Nephron progenitor cell (in vitro differentiated cells): Measurements from ENCODE around the gene EYA3.
"Not testable (repeated sequence)": the region's sequence is repeated elsewhere in the genome, so short reads cannot be mapped to it uniquely, and the experiment has no call there.

Experiments
- DNase-seq: peaks from one replicate; pipeline ENCODE4 v3.0.0; 2021
- H3K27ac Mint-ChIP-seq: 2 replicates; pipeline ENCODE4 v1.8.0; 2021; ENCODE audit warnings: mild to moderate bottlenecking, moderate library complexity, mixed read lengths
- H3K27me3 Mint-ChIP-seq: 2 replicates; pipeline ENCODE4 v1.8.0; 2021; ENCODE audit warnings: mild to moderate bottlenecking, low read depth, mixed read lengths; ENCODE audit not compliant: poor library complexity
- H3K36me3 Mint-ChIP-seq: 2 replicates; pipeline ENCODE4 v1.8.0; 2021; ENCODE audit warnings: low read depth, mixed read lengths
- H3K4me1 Mint-ChIP-seq: 2 replicates; pipeline ENCODE4 v1.8.0; 2021; ENCODE audit warnings: mixed read lengths
- H3K4me3 Mint-ChIP-seq: 2 replicates; pipeline ENCODE4 v1.8.0; 2021; ENCODE audit warnings: mild to moderate bottlenecking, moderate library complexity, mixed read lengths
- H3K9me3 Mint-ChIP-seq: 2 replicates; pipeline ENCODE4 v1.8.0; 2021; ENCODE audit warnings: mild to moderate bottlenecking, moderate library complexity, mixed read lengths
- TF ChIP-seq, protein P1 (sequence below): fragments of 200-600 bp; sonication (generic); IDR thresholded peaks from 2 replicates; pipeline ENCODE4 v1.5.0; 2021; ENCODE audit warnings: antibody characterized with exemption

EYA3 gene

DNA sequence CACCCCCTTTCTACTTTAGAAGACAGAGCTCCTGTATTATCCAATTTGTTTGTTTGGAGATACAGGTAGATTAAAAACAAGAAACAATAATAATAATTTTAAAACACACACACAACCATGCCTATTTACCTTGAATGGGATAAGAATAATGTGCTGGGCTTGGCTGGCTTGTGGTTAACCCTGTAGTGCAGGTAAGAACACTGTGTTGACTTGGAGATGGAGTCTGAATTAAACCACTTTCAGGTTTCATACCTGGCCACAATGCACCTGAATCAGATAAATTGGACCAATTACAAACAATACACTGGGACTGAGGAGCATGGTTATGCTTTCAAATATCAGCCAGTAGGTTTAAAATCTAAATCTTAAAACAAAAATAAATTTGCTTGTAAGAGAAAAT is 60.8 kb downstream of the EYA3 start:
- peaks cover 9% of the 10 kb centered on the region for H3K36me3 Mint-ChIP-seq
- TF ChIP-seq, protein P1, sequence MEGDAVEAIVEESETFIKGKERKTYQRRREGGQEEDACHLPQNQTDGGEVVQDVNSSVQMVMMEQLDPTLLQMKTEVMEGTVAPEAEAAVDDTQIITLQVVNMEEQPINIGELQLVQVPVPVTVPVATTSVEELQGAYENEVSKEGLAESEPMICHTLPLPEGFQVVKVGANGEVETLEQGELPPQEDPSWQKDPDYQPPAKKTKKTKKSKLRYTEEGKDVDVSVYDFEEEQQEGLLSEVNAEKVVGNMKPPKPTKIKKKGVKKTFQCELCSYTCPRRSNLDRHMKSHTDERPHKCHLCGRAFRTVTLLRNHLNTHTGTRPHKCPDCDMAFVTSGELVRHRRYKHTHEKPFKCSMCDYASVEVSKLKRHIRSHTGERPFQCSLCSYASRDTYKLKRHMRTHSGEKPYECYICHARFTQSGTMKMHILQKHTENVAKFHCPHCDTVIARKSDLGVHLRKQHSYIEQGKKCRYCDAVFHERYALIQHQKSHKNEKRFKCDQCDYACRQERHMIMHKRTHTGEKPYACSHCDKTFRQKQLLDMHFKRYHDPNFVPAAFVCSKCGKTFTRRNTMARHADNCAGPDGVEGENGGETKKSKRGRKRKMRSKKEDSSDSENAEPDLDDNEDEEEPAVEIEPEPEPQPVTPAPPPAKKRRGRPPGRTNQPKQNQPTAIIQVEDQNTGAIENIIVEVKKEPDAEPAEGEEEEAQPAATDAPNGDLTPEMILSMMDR, result no peak
- no peaks in the 10 kb centered on the region for H3K9me3 Mint-ChIP-seq
- H3K27ac Mint-ChIP-seq, result no peak overlapping the region
- H3K4me3 Mint-ChIP-seq, result no peak overlapping the region
- H3K4me1 Mint-ChIP-seq, result no peaks in the 10 kb centered on the region
- DNase-seq, result no peak
- H3K27me3 Mint-ChIP-seq, result no peaks in the 10 kb centered on the region

DNA sequence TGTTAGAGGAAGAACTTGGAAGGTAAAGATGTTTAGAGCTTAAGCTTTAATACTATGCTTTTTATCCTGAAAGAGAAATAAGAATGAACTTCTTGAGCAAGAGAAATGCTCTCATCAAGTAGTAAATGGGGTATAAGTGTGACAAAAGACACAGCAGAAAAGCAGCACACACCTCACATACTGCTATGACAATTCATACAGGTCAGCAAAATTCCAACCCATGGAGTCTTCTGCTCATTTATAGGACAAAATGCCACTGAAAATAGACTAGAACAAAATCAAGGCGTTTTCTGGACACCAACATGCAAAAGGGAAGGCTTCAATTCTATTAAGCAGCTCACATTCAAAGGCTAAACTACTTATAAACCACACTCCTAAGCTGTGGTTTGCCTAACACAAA is 61.2 kb downstream of the EYA3 start:
- Mint-ChIP-seq H3K27ac (no peak overlapping the region), H3K4me1 (no peaks in the 10 kb centered on the region), H3K4me3 (no peak overlapping the region), H3K27me3 (no peaks in the 10 kb centered on the region), H3K9me3 (no peaks in the 10 kb centered on the region), H3K36me3 (peaks cover 14% of the 10 kb centered on the region)
- TF ChIP-seq, protein P1, result no peak
- no peak for DNase-seq

DNA sequence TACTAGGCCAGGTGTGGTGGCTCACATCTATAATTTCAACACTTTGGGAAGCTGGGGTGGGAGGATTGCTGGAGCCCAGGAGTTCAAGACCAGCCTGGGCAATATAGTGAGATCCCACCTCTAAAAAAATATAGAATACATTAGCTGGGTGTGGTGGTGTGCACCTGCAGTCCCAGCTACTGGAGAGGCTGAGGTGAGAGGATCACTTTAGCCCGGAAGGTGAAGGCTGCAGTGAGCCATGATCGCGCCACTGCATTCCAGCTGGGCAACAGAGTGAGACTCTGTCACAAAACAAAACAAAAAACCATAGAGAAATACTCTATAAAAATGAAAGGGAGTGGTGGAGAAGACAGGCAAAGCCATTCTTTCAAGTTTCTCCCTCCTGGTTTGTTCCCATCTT is 62.1 kb downstream of the EYA3 start:
- DNase-seq, result no peak
- no peak overlapping the region for H3K4me3 Mint-ChIP-seq
- peaks cover 15% of the 10 kb centered on the region for H3K36me3 Mint-ChIP-seq
- H3K4me1 Mint-ChIP-seq, result no peaks in the 10 kb centered on the region
- TF ChIP-seq, protein P1, result no peak
- no peaks in the 10 kb centered on the region for H3K27me3 Mint-ChIP-seq
- peak overlapping the region; percentile 39 for H3K27ac Mint-ChIP-seq
- no peaks in the 10 kb centered on the region for H3K9me3 Mint-ChIP-seq

DNA sequence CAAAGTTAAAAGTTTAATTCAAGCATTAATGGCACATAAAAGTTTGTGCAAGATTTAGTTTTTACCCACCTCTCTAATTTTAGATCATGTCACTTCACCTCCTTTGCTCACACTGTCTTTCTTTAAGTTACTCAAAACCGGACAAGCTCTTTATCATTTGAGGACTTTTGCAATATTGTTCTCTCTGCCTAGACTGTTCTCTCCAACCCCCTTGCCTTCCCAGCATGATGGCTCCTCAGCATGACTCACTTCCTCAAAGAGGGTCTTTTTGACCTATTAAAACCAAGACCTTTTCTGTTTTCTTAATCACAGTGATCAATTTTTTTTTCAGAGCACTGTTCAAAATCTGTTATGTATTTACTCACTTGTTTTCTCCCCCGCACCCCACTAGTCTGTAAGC is 67.3 kb downstream of the EYA3 start:
- no peak for DNase-seq
- peak overlapping the region; percentile 0 for H3K27ac Mint-ChIP-seq
- peaks cover 32% of the 10 kb centered on the region for H3K36me3 Mint-ChIP-seq
- no peak overlapping the region for H3K4me3 Mint-ChIP-seq
- no peaks in the 10 kb centered on the region for H3K9me3 Mint-ChIP-seq
- H3K4me1 Mint-ChIP-seq, result no peaks in the 10 kb centered on the region
- no peaks in the 10 kb centered on the region for H3K27me3 Mint-ChIP-seq
- TF ChIP-seq, protein P1, result no peak

DNA sequence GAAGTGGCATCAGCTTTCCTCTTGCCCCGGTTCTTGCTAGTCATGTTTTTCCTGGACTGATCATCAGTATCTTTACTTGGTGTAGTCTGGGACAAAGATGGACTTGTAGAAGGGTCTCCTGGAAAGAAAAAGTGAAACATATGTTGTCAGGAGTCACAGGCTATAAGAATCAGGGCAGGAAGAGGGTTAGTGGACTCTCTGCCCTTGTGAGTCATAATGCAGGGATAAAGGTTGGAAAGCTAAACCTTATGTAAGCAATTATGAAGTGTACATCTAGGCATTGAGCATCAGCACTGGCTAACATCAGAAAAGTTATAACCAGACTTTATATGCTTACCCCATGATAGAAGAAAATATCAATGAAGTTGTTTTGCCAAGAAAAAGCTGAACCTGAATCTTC is 77.4 kb downstream of the EYA3 start:
- H3K36me3 Mint-ChIP-seq, result peaks cover 53% of the 10 kb centered on the region
- TF ChIP-seq, protein P1, result no peak
- no peaks in the 10 kb centered on the region for H3K4me1 Mint-ChIP-seq
- H3K27me3 Mint-ChIP-seq, result no peaks in the 10 kb centered on the region
- no peak overlapping the region for H3K27ac Mint-ChIP-seq
- H3K4me3 Mint-ChIP-seq, result no peak overlapping the region
- DNase-seq, result no peak
- H3K9me3 Mint-ChIP-seq, result no peaks in the 10 kb centered on the region

DNA sequence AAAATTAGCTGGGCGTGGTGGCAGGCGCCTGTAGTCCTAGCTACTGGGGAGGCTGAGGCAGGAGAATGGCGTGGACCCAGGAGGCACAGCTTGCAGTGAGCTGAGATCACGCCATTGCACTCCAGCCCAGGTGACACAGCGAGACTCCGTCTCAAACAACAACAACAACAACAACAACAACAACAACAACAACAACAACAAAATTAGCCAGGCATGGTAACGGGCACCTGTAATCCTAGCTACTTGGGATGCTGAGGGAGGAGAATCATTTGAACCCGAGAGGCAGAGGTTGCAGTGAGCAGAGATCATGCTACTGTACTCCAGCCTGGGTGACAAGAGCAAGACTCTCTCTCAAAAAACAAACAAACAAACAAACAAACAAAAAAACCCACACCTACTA is 85.3 kb downstream of the EYA3 start:
- H3K4me1 Mint-ChIP-seq, H3K27ac Mint-ChIP-seq, DNase-seq, H3K9me3 Mint-ChIP-seq, H3K4me3 Mint-ChIP-seq, H3K27me3 Mint-ChIP-seq: not testable (repeated sequence)
- H3K36me3 Mint-ChIP-seq, result peaks cover 61% of the 10 kb centered on the region

DNA sequence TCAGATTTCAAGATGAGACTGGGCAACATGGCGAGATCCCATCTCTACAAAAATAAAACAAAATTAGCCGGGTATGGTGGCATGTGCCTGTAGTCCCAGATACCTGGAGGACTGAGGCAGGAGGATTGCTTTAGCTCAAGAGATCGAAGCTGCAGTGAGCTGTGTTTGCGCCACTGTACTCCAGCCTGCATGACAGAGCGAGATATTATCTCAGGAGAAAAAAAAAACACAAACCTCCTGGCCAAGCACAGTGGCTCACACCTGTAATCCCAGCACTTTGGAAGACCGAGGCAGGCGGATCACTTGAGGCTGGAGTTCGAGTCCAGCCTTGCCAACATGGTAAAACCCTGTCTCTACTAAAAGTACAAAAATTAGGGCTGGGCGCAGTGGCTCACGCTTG is 85.8 kb downstream of the EYA3 start:
- H3K27me3 Mint-ChIP-seq, result no peaks in the 10 kb centered on the region
- no peaks in the 10 kb centered on the region for H3K4me1 Mint-ChIP-seq
- no peak overlapping the region for H3K4me3 Mint-ChIP-seq
- no peaks in the 10 kb centered on the region for H3K9me3 Mint-ChIP-seq
- no peak overlapping the region for H3K27ac Mint-ChIP-seq
- H3K36me3 Mint-ChIP-seq, result peaks cover 61% of the 10 kb centered on the region
- DNase-seq, result no peak
- TF ChIP-seq, protein P1, result no peak
